ENCODE results near the gene TSSC4. TPM values are rescaled to one million over a fixed set of nuclear protein-coding genes. Genes with fewer than 3 reads are reported as not detected.

Gene TSSC4
- total RNA-seq, 3 donors from 2014 or later = 33.9 to 58.8 (median 39.2) TPM

- H3K9me3 ChIP-seq = no peaks in the 10 kb centered on the region
- TF ChIP-seq, protein P1, sequence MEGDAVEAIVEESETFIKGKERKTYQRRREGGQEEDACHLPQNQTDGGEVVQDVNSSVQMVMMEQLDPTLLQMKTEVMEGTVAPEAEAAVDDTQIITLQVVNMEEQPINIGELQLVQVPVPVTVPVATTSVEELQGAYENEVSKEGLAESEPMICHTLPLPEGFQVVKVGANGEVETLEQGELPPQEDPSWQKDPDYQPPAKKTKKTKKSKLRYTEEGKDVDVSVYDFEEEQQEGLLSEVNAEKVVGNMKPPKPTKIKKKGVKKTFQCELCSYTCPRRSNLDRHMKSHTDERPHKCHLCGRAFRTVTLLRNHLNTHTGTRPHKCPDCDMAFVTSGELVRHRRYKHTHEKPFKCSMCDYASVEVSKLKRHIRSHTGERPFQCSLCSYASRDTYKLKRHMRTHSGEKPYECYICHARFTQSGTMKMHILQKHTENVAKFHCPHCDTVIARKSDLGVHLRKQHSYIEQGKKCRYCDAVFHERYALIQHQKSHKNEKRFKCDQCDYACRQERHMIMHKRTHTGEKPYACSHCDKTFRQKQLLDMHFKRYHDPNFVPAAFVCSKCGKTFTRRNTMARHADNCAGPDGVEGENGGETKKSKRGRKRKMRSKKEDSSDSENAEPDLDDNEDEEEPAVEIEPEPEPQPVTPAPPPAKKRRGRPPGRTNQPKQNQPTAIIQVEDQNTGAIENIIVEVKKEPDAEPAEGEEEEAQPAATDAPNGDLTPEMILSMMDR (IDR thresholded peaks at IDR 0.05) = no peak
- no peak overlapping the region for H3K4me3 ChIP-seq
- intact Hi-C loops (cut with DNase I, micrococcal nuclease) = no loop called here
- ATAC-seq = no peak
- DNase-seq = peak in 2 of 3 donors; percentile 34 to 51
- H3K4me1 ChIP-seq (ENCODE audit: low read depth) = peaks cover 59% of the 10 kb centered on the region
- no peaks in the 10 kb centered on the region for H3K36me3 ChIP-seq (ENCODE audit: low read depth)
Measured at GRCh38 chr11:2382129-2382517, 18.4 kb upstream of the TSSC4 start.

DNA sequence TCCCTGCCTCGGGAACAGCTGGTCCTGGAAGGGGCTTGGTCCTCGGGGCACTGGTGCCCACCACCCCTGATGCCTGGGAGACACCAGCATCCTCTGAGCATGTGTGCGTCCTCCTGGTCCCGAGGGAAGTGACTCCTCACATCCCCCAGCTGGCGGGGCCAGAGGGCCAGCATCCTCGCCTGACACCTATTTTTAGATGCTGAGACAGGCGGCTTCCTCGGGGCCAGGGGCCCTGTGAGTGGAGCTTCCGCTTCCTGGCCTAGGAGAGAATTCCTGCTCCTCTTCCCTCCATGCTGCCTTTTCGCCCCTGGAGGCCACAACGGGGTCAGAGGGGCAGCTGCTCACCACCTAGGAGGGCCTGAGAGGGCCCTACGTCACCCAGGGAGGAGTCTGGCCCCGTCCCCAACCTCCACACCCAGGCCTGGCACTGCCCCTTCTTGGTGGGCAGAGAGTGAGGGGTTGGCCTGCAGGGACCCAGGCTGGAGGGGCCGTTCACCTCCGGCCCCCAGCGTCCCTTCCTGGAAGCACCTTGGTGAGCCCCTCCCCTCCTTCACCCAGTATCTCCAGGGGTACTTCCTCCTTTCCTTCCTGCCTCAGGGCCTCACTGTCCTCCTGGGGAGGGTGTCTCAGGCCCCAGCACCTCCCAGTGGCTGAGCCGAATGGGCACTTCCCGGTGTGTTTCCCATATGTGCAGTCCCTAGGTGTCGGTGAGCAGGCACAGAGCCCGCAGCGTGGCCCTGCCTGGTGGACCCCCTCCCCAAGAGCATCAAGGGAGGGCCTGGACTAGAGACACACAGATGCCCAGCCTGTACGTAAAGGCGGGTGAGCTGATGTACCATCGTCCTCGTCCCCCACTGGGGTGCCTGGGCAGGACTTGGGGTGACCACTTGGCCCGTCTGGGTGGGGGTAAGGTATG lies 17.4 kb upstream of the TSSC4 start:
- no peaks in the 10 kb centered on the region for H3K36me3 ChIP-seq (ENCODE audit: low read depth)
- H3K4me3 ChIP-seq = no peak overlapping the region
- H3K4me1 ChIP-seq (ENCODE audit: low read depth) = peaks cover 62% of the 10 kb centered on the region
- peak; percentile 42 to 72 (median 55) for DNase-seq
- H3K9me3 ChIP-seq = no peaks in the 10 kb centered on the region
- ATAC-seq = no peak
- intact Hi-C loops (cut with DNase I, micrococcal nuclease) = no loop called here
- TF ChIP-seq, protein P1 (IDR thresholded peaks at IDR 0.05) = no peak

GRCh38 chr11:2383852-2384804 lies 16.4 kb upstream of the TSSC4 start:
- H3K9me3 ChIP-seq = no peaks in the 10 kb centered on the region
- H3K4me3 ChIP-seq = no peak overlapping the region
- peaks cover 63% of the 10 kb centered on the region for H3K4me1 ChIP-seq (ENCODE audit: low read depth)
- TF ChIP-seq, protein P1 (IDR thresholded peaks at IDR 0.05) = no peak
- H3K36me3 ChIP-seq (ENCODE audit: low read depth) = no peaks in the 10 kb centered on the region
- DNase-seq (peak; percentile 59 to 84 (median 73)), ATAC-seq (peak; percentile 59)
- intact Hi-C loops (cut with DNase I, micrococcal nuclease) = no loop called here

GRCh38 chr11:2385156-2386151 lies 15.1 kb upstream of the TSSC4 start:
- ATAC-seq = peak; percentile 4
- H3K4me3 ChIP-seq = no peak overlapping the region
- TF ChIP-seq, protein P1 (IDR thresholded peaks at IDR 0.05) = no peak
- H3K4me1 ChIP-seq (ENCODE audit: low read depth) = peaks cover 63% of the 10 kb centered on the region
- intact Hi-C loops (cut with DNase I, micrococcal nuclease) = no loop called here
- no peaks in the 10 kb centered on the region for H3K9me3 ChIP-seq
- no peaks in the 10 kb centered on the region for H3K36me3 ChIP-seq (ENCODE audit: low read depth)
- peak in 1 of 3 donors; percentile 54 for DNase-seq

Data from mucosa of descending colon (tissue), 3 donors.